GM20000 (cell line): ENCODE measurements around the gene NPR1.
"Not testable (repeated sequence)": the region's sequence is repeated elsewhere in the genome, so short reads cannot be mapped to it uniquely, and the experiment has no call there.

Source experiments
- DNase-seq: peaks from one replicate; pipeline ENCODE4 v3.0.0; 2012; ENCODE audit warnings: low spot score
- TF ChIP-seq, protein P1 (sequence below): IDR thresholded peaks from 2 replicates; pipeline ENCODE4 v1.5.1; 2012; ENCODE audit warnings: mild to moderate bottlenecking, control low read depth; ENCODE audit errors: extremely low read depth, missing control alignments

NPR1 gene

DNA sequence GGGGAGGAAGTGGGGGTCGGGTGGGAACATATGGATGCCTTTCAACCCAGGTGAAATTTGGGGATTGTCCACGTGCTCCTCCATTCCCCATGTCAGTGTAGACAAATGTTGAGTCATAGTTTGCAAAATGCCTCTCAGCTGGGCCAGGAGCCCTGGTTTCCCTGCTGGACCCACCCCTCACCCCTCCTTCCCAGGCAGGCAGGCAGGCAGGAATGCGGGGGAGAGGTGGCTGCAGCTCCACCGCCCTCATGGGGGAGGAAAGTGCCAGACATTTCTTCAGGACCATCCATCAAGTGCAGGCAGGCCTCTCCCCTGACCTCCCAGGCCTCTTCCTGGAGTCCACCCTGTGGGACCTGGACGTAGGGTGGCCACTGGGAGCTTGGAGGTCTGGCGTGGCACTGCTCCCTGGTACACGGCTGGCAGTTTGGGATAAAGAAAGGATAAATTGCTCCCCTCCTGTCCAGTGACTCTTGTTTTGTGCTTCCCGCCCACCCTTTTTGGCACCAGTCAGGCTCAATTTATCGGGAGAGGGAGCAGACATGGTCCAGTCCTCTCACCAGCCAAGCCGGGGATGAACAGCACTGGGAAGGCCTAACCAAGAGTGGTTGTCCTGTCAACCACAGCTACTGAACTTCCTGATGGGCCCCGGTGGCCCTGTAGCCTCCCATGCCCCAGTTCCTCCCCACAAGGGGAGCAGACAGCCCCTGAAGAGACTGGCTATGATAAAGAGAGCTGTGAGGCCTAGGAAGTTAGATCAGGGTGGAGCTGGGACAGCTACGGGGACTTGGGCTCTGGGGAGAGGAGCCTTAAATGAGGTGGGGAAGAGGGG, 18.9 kb downstream of the NPR1 start:
- TF ChIP-seq, protein P1, sequence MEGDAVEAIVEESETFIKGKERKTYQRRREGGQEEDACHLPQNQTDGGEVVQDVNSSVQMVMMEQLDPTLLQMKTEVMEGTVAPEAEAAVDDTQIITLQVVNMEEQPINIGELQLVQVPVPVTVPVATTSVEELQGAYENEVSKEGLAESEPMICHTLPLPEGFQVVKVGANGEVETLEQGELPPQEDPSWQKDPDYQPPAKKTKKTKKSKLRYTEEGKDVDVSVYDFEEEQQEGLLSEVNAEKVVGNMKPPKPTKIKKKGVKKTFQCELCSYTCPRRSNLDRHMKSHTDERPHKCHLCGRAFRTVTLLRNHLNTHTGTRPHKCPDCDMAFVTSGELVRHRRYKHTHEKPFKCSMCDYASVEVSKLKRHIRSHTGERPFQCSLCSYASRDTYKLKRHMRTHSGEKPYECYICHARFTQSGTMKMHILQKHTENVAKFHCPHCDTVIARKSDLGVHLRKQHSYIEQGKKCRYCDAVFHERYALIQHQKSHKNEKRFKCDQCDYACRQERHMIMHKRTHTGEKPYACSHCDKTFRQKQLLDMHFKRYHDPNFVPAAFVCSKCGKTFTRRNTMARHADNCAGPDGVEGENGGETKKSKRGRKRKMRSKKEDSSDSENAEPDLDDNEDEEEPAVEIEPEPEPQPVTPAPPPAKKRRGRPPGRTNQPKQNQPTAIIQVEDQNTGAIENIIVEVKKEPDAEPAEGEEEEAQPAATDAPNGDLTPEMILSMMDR = no peak
- no peak for DNase-seq

DNA sequence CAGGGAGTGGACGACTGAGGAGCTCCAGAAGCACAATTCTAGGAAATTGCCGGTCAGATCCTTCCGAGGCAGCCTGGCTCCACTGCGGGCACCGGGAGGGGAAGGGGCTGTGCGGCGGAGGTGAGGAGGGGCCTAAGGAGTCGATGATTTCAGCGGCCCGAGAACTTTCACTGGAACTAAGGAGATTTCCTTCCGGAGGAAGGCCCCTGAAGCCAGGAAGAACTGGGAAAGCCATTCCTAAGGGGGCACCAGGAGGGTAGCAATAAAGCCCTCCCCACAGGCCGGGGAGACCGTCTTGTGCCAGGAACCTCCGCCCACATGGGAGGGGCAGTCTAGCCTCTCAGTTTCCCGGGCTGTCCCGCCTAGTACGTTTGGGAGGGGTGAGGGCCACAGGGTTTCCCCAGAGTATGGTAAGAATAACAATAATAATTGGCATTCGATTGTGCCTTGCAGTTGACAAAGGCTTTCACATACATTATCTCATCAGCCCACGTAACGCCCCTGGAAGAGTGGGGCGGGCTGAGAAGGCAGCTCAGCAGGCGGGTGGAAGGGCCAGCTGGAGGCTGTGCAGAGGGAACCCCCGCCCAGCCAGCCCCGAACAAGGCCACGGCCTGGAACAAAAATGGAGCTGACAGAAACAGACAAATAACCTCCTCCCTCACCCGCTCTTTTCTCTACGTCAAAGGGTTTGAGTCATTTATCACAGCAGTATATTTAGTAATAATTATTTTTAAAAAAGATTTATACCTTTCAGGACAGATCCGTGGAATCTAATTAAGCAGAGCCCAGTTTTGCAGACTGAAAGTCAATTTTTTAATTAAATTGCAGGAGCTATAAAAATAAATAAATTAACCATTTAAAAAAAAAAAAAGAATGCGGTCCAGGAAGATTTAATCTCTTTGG, 19.8 kb downstream of the NPR1 start:
- TF ChIP-seq, protein P1 = no peak
- no peak for DNase-seq

DNA sequence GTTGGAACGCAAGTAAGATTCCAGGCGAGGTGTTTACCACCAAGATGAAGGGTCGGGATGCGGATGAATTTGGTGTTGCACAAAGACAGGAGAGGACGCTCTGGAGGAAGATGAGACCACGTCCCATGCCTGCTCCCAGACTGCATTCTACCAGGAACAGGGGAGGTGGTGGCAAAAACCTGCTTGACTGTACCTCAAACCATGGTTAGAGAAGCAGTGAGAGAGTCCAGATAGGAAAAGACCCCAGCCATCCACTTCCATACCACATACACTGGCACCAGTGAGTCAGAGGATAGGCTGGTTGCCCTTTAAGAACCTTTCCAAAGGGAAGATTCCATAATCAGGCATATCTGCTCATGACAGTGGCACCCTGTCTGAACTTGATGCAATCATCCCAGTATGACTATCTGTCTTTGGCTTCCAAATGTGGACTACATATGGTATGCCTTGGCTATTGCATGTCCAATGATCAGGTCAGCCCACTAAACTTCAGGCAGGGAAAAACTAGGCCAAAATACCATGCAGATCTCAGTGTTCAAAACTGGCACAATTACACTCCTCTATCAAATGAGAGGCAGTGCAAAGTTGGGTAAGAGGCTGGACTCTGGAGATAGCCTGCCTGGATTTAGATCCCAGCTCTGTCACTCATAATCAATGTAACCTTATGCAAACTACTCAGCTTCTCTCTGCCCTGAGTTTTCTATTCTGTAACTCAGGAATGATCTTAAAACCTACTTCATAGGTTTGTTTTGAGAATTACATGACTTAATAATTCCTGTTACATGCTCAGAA, 20.6 kb downstream of the NPR1 start:
- no peak for DNase-seq
- TF ChIP-seq, protein P1 = no peak

DNA sequence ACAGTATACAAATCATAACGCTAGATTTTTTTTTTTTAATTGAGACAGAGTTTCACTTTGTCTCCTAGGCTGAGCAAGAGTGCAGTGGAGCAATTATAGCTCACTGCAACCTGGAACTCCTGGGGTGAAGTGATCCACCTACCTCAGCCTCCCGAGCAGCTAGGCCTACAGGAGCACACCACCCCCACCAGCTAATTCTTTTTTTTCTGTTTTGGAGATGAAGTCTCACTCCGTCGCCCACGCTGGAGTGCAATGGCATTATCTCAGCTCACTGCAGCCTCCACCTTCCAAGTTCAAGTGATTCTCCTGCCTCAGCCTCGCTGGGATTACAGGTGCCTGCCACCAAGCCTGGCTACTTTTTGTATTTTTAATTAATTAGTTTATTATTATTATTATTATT, 21.3 kb downstream of the NPR1 start:
- TF ChIP-seq, protein P1 = no peak
- no peak for DNase-seq

DNA sequence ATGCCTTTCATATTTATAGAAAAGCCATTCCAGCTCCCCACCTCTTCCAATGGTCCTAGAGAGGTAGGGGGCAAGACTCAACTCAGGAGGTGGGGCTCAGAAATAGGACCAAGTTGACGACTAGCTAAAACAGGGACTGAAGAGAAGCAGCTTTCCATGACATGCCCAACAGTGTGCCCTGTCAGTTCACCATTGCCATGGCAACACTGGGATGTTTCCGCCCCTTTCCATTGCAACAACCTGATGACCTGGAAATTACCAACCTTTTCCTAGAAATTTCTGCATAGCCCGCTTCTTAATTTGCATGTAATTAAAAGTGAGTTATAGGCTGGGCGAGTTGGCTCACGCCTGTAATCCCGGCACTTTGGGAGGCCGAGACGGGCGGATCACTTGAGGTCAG, 27.0 kb downstream of the NPR1 start:
- TF ChIP-seq, protein P1 = no peak
- DNase-seq = no peak

DNA sequence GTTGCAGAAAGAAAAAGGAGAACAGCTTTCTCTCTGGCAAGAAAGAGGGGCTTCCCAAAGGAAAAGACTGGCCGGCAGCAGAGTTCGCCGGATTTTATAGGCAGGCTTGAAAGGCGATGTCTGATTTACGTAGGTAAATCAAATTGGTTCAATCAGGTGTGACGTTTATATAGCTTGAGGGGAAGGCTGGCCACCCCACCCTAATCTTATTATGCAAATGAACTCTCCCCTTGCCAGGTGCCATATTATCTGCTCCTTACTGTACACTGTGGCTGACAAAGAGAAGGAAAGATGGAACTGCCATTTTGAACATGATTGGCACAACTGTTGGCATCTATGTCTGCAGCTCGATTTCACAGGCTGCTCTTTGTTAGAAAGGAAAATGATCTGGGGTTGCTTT, 32.5 kb downstream of the NPR1 start:
- TF ChIP-seq, protein P1 = no peak
- no peak for DNase-seq

DNA sequence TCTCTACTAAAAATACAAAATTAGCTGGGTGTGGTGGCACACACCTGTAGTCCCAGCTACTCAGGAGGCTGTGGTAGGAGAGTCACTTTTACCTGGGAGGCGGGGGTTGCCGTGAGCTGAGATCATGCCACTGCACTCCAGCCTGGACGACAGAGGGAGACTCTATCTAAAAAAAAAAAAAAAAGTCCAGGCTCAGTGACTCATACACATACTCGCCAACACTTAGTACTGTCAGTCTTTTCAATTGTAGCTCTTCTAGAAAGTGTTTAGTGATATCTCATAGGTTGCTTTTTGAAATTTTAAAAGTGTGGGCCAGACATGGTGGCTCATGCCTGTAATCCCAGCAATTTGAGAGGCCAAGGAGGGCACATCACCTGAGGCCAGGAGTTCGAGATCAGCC, 37.7 kb downstream of the NPR1 start:
- DNase-seq = not testable (repeated sequence)
